ENCODE data around the gene ACSM2B.
"Not testable (repeated sequence)": the region's sequence is repeated elsewhere in the genome, so short reads cannot be mapped to it uniquely, and the experiment has no call there.

Gene ACSM2B, protein sequence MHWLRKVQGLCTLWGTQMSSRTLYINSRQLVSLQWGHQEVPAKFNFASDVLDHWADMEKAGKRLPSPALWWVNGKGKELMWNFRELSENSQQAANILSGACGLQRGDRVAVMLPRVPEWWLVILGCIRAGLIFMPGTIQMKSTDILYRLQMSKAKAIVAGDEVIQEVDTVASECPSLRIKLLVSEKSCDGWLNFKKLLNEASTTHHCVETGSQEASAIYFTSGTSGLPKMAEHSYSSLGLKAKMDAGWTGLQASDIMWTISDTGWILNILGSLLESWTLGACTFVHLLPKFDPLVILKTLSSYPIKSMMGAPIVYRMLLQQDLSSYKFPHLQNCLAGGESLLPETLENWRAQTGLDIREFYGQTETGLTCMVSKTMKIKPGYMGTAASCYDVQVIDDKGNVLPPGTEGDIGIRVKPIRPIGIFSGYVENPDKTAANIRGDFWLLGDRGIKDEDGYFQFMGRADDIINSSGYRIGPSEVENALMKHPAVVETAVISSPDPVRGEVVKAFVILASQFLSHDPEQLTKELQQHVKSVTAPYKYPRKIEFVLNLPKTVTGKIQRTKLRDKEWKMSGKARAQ

DNA sequence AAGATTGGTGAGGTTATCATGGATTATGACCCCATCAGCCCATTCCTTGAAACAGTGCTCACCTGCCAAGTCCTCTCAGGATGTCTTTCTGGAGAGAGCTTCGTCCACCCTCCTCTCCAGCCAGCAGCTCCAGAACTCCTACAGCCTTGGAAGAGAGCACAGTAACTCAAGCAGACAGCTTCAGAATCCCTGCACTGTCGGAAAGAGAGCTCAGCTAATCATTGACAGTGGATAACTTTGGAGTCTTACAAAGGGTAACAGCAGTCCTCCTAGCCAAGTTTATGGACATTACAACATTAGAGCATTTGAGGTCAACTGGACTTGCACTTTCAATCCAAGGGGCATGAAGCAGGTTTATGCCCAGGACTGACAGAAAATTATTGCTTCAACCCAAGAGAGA, at the start of gene ACSM2B:
Gene ACSM2B (minus strand): TSS at position 223 of the 400 bp plus-strand sequence. CDS start 11,522 bp downstream, outside the sequence.
- DNase-seq: not testable (repeated sequence)

DNA sequence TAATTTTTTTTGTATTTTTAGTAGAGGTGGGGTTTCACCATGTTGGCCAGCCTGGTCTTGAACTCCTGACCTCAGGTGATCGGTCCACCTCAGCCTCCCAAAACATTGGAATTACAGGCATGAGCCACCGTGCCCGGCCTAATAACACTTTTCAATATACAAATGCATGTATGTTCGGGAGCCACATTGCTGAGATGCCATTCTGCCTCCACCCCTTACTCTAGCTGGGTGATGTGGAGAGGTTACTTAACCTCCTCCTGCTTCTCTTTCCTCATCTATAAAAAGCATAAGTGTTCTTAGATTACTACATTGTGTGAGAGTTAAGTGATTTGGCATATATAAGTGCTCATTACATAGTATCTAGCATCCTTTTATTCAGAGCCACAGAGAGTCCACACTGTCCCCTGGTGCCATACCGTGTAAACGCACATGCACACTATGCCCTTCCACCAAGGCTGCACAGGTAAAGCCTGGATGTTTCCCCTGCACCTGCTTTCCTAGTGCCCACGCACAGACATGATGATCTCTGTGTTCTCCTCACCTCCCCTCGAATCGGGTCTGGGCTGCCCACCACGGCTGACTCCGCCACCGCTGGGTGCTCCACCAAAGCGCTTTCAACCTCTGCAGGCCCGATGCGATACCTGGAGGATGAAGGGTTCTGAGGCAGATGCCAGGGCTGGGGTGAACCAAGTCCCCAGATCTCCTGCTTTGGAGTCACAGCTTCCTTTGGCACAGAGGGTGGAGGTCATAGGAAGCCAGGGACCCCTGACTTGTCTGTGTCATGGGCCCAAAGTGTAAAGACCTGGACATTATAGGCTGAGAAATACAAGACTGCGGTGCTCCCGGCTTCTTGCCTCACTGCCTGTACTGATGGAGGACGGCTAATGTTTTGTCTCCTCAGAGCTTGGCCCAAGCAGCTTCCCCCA, 49.0 kb upstream of the ACSM2B start:
- DNase-seq: peak; percentile 15

DNA sequence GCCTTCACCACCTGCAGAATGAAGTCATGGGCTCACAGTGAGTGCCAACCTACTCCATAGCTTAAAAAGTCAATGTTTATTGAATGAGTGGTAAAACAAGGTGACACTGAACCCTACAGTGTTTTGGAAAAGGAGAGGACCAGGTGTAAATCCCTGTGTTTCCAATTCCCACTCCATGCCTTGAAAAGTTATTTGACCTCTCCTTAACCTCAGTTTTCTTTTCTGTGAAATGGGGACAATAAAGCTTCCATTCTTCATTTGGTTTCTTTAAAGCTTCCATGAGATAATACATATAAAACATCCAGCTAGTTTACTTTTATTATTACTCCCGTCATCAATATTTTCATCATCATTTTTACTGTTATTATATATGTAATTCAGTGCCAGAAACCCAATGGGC, 48.0 kb upstream of the ACSM2B start:
- no peak for DNase-seq

DNA sequence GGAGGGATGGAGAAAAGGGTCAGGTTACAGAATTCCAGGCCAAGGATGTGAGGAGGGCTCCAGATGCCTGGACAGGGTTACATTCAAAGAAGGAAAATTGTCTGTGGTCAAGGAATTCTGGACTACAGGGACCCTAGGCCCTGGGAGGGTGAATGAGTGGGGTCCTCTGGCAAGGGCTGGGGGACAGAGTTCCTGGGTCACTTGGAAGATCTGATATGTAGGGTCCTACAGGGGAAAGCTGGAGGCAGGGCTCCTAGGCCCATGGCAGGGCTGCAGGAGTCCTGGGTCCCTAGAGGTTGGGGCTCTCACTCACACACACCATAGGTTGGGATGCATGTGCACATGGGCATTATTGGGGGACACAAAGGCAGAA, 46.3 kb upstream of the ACSM2B start:
- DNase-seq: no peak

DNA sequence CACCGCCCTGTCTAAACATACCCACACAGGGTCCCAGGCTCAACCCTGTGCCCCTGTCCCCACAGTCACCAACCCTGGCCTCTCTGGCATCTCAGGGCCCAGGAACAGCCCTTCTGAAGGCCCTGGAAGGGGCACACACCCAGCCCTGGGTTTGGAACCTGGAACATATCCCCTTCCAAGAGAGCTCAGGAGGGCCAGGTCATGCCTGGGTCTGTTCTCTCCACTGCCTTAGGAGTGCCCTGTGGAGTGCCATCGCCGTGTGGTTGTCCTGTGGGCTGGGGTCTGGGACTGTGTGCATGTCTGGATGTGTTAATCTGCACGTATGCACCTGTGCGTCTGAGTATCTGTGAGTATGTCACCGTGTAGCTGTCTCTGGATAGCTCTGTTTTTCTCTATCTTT, 45.2 kb upstream of the ACSM2B start:
- DNase-seq: no peak

DNA sequence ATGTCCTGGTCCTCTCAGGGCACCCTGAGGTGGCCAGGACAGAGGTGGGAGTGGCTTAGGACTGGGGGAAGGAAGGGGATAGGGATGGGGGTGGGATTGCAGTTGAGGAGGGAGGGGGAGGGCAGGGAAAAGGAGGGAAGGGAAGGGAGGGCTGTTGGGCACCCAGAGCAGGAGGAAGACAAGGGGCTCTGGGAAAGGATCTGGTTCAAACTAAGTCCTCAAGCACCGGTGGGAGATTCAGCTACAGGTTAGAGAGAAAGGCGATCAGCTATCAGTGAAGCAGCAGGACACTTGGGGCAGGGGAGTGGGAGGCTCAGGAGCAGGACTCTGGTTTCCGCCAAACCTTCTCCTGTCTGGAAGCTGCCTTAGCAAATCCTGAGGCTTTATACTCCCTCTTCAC, 44.6 kb upstream of the ACSM2B start:
- DNase-seq: no peak

DNA sequence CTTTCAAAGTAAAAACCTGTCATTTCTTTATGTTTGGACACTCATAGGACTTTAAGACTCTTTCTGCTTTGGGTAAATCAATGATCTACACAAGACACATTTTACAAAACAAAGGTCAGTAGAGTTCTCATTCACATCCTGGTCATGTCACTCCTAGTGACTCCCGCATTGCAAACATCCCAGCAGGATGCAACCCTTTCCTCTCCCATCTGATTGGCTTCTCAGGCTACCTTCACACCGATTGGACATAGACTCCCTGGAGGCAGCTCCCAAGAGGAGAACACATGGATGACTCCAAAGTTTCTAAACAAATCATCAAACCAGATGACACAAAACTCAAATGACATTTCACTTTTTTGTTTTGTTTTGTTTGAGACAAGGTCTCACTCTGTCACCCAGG, 43.8 kb upstream of the ACSM2B start:
- no peak for DNase-seq

DNA sequence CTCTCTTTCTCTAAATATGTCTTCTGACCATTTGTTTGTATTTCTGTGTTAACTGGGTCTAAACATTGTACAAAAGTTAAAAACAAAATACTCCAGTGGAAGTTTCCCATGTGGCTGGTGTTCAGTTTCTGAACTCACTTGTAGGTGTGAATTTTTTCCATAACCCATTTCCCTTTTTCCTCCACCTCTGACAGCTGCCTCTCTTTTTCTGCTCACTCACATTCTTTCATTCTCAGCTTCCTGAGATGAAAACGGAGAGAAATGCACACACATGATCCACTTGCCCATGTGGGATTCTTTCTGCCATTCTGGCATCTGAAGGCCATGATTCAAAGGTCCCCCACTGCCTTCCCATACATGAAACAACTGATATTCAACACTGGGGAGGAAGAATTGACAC, 41.1 kb upstream of the ACSM2B start:
- DNase-seq: no peak

DNA sequence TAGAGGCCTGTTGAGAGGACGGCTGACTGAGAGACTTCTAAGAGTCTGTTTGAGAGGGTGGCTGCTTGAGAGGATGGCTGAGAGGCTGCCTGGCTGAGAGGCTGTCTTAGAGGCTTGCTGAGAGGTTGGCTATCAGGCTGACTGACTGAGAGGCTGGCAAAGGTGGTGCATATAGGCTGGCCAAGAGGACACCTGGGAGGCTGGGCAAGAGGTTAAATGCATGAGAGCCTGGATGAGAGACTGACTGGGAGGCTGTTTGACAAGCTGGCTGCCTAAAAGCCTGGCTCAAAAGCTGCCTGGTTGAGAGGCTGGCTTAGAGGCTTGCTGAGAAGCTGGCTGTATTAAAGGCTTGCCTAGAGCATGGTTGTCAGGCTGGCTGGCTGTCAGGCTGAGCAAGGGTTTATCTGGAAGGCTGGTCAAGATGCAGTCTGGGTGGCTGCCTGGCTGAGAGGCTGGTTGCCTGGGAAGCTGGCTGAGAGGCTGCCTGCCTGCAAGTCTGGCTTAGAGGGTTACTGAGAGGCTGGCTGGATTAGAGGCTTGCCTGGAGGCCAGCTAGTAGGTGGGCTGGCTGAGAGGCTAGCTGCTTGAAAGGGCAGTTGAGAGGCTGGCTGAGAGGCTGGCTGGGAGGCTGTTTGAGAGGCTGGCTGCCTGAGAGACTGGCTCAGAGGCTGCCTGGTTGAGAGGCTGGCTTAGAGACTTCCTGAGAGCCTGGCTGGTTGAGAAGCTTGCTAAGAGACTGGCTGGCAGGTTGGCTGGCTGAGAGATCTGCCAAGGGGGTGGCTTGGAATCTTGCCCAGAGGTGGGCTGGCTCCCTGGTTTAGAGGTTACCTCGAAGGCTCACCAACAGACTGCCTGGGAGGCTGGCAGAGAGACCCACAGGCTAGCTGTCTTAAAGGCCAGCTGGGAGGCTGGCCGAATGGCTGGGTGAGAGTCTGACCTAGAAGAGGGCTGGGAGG, 38.3 kb upstream of the ACSM2B start:
- DNase-seq: peak; percentile 14

DNA sequence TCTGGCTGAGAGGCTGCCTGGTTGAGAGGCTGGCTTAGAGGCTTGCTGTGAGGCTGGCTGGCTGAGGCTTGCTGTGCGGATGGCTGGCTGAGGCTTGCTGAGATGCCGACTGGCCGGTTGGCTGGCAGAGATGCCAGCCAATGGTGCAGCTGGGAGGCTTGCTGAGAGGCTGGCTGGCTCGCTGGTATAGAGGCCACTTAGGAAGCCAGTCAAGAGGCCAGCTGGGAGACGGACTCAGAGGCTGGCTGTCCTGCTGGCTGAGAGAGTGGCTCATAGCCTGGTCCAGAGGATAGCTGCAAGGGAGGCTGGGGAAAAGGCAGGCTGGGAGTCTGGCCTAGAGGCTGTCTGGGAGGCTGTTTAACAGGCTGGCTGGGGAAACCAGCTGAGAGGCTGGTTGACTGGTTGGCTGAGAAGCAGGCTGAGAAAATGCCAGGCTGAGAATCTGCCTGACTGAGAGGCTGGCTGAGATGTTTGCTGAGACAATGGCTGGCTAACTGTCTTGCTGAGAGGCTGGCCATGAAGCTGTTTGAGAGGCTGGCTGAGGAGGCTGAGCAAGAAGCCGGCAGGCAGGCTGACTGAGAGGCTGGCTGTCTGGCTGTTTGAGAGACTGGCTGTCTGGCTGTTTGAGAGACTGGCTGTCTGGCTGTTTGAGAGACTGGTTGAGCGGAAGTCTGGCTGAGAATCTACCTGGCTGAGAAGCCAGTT, 37.5 kb upstream of the ACSM2B start:
- DNase-seq: peak; percentile 61

DNA sequence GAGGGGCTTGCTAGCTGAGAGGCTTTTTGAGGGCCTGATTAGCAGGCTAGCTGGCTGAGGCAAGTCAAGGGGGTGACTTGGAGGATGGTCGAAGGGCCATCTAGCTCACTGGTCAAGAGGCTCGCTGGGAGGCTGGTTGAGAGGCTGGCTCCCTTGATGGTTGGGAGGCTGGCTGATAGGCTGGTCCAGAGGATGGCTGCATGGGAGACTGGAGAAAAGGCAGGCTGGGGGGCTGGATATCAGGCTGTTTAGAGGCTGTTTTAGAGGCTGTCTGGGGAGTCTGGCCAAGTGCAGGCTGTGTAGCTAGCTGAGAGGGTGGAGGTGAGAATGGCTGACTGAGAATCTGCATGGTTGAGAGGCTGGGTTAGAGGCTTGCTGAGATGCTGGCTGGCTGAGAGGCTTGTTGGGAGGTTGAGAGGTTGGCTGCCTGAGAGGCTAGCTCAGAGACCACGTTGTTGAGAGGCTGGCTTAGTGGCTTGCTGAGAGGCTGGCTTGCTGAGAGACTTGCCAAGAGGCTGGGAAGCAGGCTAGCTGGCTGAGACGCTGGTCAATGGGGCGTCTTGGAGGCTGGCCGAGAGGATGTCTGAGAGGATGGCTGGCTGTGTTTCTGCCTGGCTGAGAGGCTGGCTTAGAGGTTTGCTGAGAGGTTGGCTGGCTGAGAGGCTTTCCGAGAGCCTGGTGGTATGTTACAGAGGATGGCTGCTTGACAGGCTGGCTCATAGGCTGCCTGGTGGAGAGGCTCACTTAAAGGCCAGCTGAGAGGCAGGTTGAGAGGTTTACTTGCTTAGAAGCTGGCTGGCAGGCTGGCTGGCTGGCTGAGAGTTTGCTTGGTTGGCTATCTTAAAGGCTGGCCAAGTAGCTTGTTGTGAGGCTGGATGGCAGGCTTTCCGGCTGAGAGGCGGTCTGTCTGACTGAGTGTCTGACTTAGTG, 36.6 kb upstream of the ACSM2B start:
- peak; percentile 77 for DNase-seq

DNA sequence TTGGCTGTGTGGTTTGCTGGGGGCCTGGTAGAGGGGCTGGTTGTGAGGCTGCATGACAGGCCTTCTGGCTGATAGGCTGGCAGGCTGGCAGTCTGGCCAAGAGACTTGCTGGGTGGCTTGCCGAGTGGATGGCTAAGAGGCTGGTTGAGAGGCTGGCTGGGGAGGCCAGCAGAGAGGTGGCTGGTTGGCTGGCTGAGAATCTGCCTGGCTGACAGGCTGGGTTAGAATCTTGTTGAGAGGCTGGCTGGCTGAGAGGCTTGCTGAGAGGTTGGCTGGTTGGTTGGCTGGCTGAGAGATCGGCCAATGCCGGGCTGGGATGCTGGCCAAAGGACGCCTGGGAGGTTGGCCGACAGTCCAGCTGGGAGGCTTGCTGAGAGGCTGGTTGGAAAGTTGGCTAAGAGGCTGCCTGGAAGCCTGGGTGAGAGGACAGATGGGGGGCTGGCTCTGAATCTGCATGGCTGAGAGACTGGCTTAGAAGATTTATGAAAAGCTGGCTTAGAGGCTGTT, 35.9 kb upstream of the ACSM2B start:
- peak; percentile 62 for DNase-seq

DNA sequence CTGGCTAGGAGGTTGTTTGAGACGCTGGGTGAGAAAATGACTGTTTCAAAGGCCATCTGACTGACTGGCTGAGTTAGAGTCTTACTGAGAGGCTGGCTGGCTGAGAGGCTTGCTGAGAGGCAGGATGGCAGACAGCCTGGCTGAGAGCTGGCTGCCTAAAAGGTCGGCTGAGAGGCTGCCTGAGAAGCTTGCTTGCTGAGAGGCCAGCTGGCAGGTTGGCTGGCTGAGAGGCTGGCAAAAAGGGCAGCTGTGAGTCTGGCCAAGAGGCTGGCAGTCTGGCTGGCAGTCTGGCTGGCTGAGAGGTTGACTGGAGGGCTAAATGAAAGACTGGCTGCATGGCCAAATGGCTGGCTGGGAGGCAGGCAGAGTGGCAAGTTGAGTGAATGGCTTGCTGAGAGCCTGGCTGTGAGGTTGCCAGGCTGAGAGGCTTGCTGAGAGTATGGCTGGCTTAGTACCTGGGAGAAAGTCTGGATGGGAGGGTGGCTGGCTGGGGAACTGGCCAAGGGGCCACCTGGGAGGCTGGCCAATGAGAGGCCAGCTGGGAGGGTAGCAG, 35.3 kb upstream of the ACSM2B start:
- DNase-seq: peak; percentile 85

DNA sequence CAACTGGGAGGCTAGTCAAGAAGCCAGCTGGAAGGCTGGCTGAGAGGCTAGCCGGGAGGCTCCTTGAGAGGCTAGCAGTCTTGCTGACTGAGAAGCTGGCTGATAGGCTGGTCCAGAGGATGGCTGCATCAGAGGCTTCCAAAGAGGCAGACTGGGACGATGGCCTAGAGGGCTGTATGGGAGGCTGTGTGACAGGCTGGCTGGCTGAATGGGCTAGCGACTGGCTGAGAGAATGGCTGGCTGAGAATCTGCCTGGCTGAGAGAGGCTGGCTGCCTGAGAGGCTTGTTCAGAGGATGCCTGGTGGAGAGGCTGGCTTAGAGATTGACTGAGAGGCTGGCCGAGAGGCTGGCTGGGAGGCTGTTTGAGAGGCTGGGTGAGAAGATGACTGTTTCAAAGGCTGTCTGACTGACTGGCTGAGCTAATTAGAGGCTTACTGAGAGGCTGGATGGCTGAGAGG, 34.8 kb upstream of the ACSM2B start:
- no peak for DNase-seq

DNA sequence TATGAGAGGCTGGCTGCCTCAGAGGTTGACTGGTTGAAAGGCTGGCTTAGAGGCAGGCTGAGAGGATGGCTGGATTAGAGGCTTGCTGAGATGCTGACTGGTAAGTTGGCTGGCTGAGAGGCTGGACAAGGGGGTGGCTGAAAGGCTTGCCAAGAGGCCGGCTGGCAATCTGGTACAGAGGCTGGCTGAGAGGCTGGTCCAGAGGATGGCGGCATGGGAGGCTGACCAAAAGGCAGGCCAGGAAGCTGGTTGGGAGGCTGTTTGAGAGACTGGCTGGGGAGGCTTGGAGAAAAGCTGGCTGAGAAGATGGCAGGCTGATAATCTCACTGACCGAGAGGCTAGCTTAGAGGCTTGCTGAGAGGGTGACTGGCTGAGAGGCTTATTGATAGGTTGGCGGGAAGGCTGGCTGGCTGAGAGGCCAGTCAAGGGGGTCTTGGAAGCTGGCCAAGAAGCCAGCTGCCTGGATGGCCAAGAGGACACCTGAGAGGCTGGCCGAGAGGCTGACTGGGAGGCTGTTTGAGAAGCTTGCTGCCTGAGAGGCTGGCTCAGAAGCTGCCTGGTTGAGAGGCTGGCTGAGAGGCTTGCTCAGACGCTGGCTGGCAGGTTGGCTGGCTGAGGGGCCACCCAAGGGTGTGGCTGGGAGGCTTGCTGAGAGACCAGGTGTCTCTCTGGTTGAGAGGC, 34.2 kb upstream of the ACSM2B start:
- peak; percentile 96 for DNase-seq

DNA sequence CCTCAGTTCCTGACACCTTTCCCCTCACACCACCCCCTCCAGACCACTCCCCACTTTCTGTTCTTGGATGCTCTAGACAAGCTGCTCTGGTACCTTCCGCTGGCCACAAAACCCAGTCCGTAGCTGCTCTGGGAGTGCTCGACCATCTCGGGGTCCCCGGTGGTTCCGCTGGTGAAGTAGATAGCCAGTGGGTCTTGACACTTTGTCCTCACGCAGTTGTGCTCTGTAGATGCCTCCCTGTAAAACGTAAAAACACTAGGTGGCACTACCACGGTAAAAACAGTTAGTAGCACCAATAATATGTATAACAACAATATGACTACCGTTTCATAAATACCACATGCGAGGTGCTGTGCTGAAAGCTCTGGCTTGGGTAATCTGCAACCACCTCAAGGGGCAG, 26.0 kb upstream of the ACSM2B start:
- DNase-seq: peak; percentile 67

DNA sequence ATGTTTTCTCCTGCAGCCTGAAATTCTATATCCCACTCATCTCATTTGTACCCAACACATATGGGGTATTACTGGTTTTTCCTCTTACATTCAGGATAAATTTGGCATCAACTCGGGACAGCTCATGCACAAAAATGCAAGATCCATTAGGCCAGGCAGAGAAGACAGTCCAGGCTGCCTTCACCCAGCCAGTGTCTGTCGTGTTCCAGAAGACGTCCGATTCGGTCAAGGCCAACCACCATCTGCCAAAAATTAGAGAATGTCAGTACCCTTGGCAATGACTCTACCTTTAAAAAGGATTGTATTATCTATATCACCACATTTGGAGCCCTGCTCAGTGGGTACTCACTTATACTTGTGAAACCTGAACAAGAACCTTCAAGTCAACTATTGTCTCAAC, 23.3 kb upstream of the ACSM2B start:
- DNase-seq: not testable (repeated sequence)

DNA sequence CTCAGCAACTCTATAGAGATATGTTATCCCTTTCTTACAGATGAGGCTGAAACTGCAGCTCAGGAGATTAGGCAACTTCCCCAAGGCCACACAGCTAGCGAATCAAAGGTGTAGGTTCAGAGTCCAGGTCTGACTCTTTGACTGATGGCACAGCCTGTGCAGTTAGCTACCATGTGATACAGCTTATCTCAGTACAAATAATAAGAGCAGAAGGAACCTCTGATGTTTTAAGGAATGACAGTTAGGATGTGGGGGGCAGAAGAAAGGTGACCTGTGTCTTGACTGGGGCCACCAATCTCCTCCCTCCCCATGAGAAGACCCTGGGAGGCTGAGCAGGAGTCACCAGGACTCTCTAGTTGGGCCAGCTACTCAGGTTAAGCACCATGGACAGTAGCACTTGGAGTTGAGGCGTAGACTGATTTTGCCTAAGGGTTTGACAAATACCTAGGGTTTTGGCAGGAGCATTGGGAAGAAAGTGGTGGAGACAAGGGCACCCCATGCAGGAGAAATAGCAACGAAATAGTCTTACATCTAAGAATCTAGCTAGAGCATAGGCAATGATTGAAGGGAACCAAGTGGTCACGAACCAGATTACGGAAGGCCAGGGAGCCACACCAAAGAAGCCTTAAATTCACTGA, 22.8 kb upstream of the ACSM2B start:
- no peak for DNase-seq

DNA sequence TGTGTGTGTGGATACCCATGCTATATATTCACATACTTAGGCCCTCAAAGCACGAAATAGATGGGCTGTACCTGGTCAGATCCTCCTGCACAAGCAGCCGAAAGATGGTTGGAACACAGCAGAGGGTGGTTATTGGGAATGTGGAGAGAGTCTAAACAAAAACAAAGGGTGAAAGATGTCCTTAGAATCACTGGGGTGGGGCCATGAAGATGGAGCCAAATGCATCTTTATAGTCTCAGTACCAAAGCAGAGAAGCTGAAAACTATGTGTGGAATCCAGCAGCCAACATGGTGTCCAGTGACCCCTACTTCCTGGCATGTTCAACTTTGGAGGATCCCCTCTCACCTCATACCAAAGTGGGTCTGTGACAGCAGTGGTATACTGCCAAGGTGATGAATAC, 19.5 kb upstream of the ACSM2B start:
- not testable (repeated sequence) for DNase-seq

Data from DMS53 (cell line).